HCT116 (cell line): ENCODE data around the gene ABR. TPM values are rescaled to one million over a fixed set of nuclear protein-coding genes. Genes with fewer than 3 reads are reported as not detected.
"Not testable (repeated sequence)": the region's sequence is repeated elsewhere in the genome, so short reads cannot be mapped to it uniquely, and the experiment has no call there.

Experiments
- ATAC-seq: fragments of 200-7000 bp; cut with Tn5 transposase; 2 replicates; pipeline ENCODE4 v1.9.1; 2020; ENCODE audit warnings: mild to moderate bottlenecking, moderate library complexity
- BruUV-seq: library from RNA; stranded (reverse); fragments of 400-500 nt; replicated peaks from 2 replicates; lab custom pipeline; 2021; lab: Mats Ljungman, UMichigan
- CTCF ChIA-PET: fragments of 300-600 bp; sonication (Branson Sonifier 250); formaldehyde crosslinking; loops from one replicate; lab custom pipeline; 2021; ENCODE audit warnings: antibody characterized with exemption; lab: Charles Lee
- POLR2A ChIA-PET: fragments of 300-600, 350-600 bp; sonication (Branson Sonifier 250); formaldehyde crosslinking; loops from one replicate; lab custom pipeline; 2021; ENCODE audit warnings: antibody characterized with exemption; lab: Charles Lee
- RAD21 ChIA-PET, 2 experiments: fragments of 300-600 bp; sonication (Branson Sonifier 250); formaldehyde crosslinking; loops; one replicate each; lab custom pipeline; 2023; ENCODE audit warnings: low total read pairs in 2 of 2; ENCODE audit not compliant: uncharacterized antibody in 2 of 2, unreplicated experiment in 2 of 2, low non-redundant PET in 1 of 2; lab: Charles Lee
- DNase-seq: peaks from one replicate; pipeline ENCODE4 v3.0.0-alpha.2; 2010; ENCODE audit warnings: low read depth, low spot score
- H2AFZ ChIP-seq: fragments of 200-600 bp; shearing (Covaris generic), sonication (generic); 2 replicates; pipeline ENCODE4 v1.6.1; 2017; ENCODE audit warnings: low read depth, mixed run types, mixed read lengths, antibody characterized with exemption, low read length; ENCODE audit not compliant: poor library complexity, severe bottlenecking
- H3K27ac ChIP-seq: 2 replicates; pipeline ENCODE4 v1.5.1; 2012; ENCODE audit warnings: low read depth, low read length
- H3K27me3 ChIP-seq: fragments of 200-600 bp; sonication (generic); 2 replicates; pipeline ENCODE4 v1.6.1; 2016; ENCODE audit warnings: mixed run types, low read length, mixed read lengths; ENCODE audit not compliant: insufficient read depth
- H3K36me3 ChIP-seq, 2 experiments: fragments of 200-500 bp in 1 of 2; fragments of 200-600 bp in 1 of 2; sonication (Bioruptor generic) in 1 of 2; sonication (generic) in 1 of 2; 2 replicates each; pipeline versions ENCODE4 v1.5.1 to v1.6.1; 2014 to 2016; ENCODE audit warnings: low read length in 2 of 2, inconsistent platforms in 1 of 2, mixed read lengths in 1 of 2, mixed run types in 1 of 2; ENCODE audit not compliant: insufficient read depth in 2 of 2, control insufficient read depth in 1 of 2
- H3K4me1 ChIP-seq, 2 experiments: fragments of 200-600 bp in 1 of 2; sonication (generic) in 1 of 2; 2 replicates each; pipeline versions ENCODE4 v1.5.1 to v1.6.1; 2012 to 2017; ENCODE audit warnings: low read length in 2 of 2, inconsistent platforms in 1 of 2, mild to moderate bottlenecking in 1 of 2, mixed read lengths in 1 of 2, mixed run types in 1 of 2, moderate library complexity in 1 of 2; ENCODE audit not compliant: insufficient read depth in 2 of 2, control insufficient read depth in 1 of 2
- H3K4me2 ChIP-seq: fragments of 200-600 bp; sonication (generic); 2 replicates; pipeline ENCODE4 v1.6.1; 2017; ENCODE audit warnings: mixed run types, low read length, mixed read lengths
- H3K4me3 ChIP-seq, 2 experiments: fragments of 200-600 bp in 1 of 2; sonication (generic) in 1 of 2; replicated peaks in 1 of 2; 2 replicates each; pipeline ENCODE4 v1.5.1; 2011 to 2016; ENCODE audit warnings: low read length in 2 of 2, control low read depth in 1 of 2, low read depth in 1 of 2, mild to moderate bottlenecking in 1 of 2, mixed read lengths in 1 of 2, mixed run types in 1 of 2
- H3K79me2 ChIP-seq: fragments of 200-600 bp; sonication (generic); 2 replicates; pipeline ENCODE4 v1.6.1; 2017; ENCODE audit warnings: mild to moderate bottlenecking, mixed run types, low read length, moderate library complexity, mixed read lengths; ENCODE audit not compliant: insufficient read depth
- H3K9ac ChIP-seq: fragments of 200-600 bp; sonication (generic); 2 replicates; pipeline ENCODE4 v1.6.1; 2016; ENCODE audit warnings: low read length, mixed read lengths
- H3K9me2 ChIP-seq: fragments of 200-600 bp; sonication (generic), shearing (Covaris generic); 2 replicates; pipeline ENCODE4 v1.6.1; 2017; ENCODE audit warnings: mixed run types, mild to moderate bottlenecking, moderate library complexity; ENCODE audit not compliant: insufficient read depth
- H3K9me3 ChIP-seq, 2 experiments: fragments of 200-500 bp in 1 of 2; fragments of 200-600 bp in 1 of 2; sonication (Bioruptor generic) in 1 of 2; sonication (generic) in 1 of 2; 2 replicates each; pipeline ENCODE4 v1.6.1; 2014 to 2017; ENCODE audit warnings: low read length in 2 of 2, mixed read lengths in 2 of 2, inconsistent platforms in 1 of 2, low read depth in 1 of 2, mild to moderate bottlenecking in 1 of 2, mixed run types in 1 of 2, moderate library complexity in 1 of 2; ENCODE audit not compliant: control insufficient read depth in 1 of 2, insufficient read depth in 1 of 2
- H4K20me1 ChIP-seq: fragments of 200-600 bp; sonication (generic), shearing (Covaris generic); 2 replicates; pipeline ENCODE4 v1.6.1; 2017; ENCODE audit warnings: mixed run types, mild to moderate bottlenecking, moderate library complexity; ENCODE audit not compliant: insufficient read depth
- CBX3 ChIP-seq: IDR thresholded peaks from 2 replicates; pipeline ENCODE4 v1.6.1; 2012; ENCODE audit warnings: low read depth
- CEBPB ChIP-seq: IDR thresholded peaks from 2 replicates; pipeline ENCODE4 v1.6.1; 2012; ENCODE audit warnings: low read depth
- EZH2 ChIP-seq: fragments of 200-600 bp; sonication (generic); IDR thresholded peaks from 2 replicates; pipeline ENCODE4 v1.6.1; 2017; ENCODE audit warnings: antibody characterized with exemption, mixed run types
- EZH2phosphoT487 ChIP-seq: fragments of 200-600 bp; IDR thresholded peaks from 2 replicates; pipeline ENCODE4 v1.6.1; 2018; ENCODE audit warnings: antibody characterized with exemption, borderline replicate concordance
- FOSL1 ChIP-seq: IDR thresholded peaks from 2 replicates; pipeline ENCODE4 v1.6.1; 2012; ENCODE audit warnings: low read depth
- JUND ChIP-seq: IDR thresholded peaks from 2 replicates; pipeline ENCODE4 v1.6.1; 2012
- POLR2A ChIP-seq: IDR thresholded peaks from 2 replicates; pipeline ENCODE4 v1.7.0; 2011; ENCODE audit warnings: borderline replicate concordance; ENCODE audit not compliant: insufficient read depth, insufficient read length; ENCODE audit errors: extremely low read depth
- POLR2AphosphoS5 ChIP-seq: IDR thresholded peaks from 2 replicates; pipeline ENCODE4 v1.6.1; 2011; ENCODE audit warnings: mild to moderate bottlenecking, low read depth, low read length, moderate library complexity
- RAD21 ChIP-seq: IDR thresholded peaks from 2 replicates; pipeline ENCODE4 v1.6.1; 2012; ENCODE audit warnings: low read depth, mild to moderate bottlenecking
- SIN3A ChIP-seq: IDR thresholded peaks from 2 replicates; pipeline ENCODE4 v1.6.1; 2012; ENCODE audit warnings: low read depth
- ZNF274 ChIP-seq: fragments of 200-500 bp; sonication (Bioruptor generic); IDR thresholded peaks from 2 replicates; pipeline ENCODE4 v1.6.1; 2014; ENCODE audit warnings: mild to moderate bottlenecking, low read depth, low read length, inconsistent platforms
- intact Hi-C: fragments of 100-400 bp; cut with micrococcal nuclease; formaldehyde crosslinking; loops from 2 replicates; pipeline ENCODE4 v1.10.0; 2022
- total RNA-seq: library from RNA; stranded (reverse); gene quantifications from one replicate; pipeline ENCODE4 v1.2.1, GENCODE V29; 2021; ENCODE audit not compliant: unreplicated experiment
- TF ChIP-seq, protein P1 (sequence below), 3 experiments: fragments of 200-600 bp in 1 of 3; sonication (generic) in 1 of 3; IDR thresholded peaks in 2 of 3; conservative IDR thresholded peaks in 1 of 3; 2 replicates each; pipeline ENCODE4 v1.5.1; 2012 to 2017; ENCODE audit warnings: low read depth in 2 of 3, low read length in 2 of 3, antibody characterized with exemption in 1 of 3, borderline replicate concordance in 1 of 3, control low read depth in 1 of 3, mild to moderate bottlenecking in 1 of 3, mixed read lengths in 1 of 3, mixed run types in 1 of 3, moderate library complexity in 1 of 3; ENCODE audit not compliant: insufficient read depth in 1 of 3
- TF ChIP-seq, protein P2 (sequence below): IDR thresholded peaks from 2 replicates; pipeline ENCODE4 v1.6.1; 2012
- TF ChIP-seq, protein P3 (sequence below): IDR thresholded peaks from 2 replicates; pipeline ENCODE4 v1.6.1; 2012

ABR gene
- total RNA-seq, 1 experiment from 2014 or later, result 58.5 TPM

GRCh38 chr17:996554-997344, 183.0 kb downstream of the ABR start, which contains the start of gene TIMM22 (continued):
- TF ChIP-seq CEBPB (no peak), ZNF274 (no peak), EZH2 (no peak), CBX3 (peak; percentile 98), JUND (no peak), FOSL1 (no peak), RAD21 (peak; percentile 98)

- CTCF ChIA-PET, result interaction anchor here (1.9 to 2.1 kb wide), 2 partner anchors 63 to 583 kb away, joined by 10 to 11 read pairs; no protein-coding TSS in a partner anchor
- H2AFZ ChIP-seq, DNase-seq, RAD21 ChIA-PET, H3K4me3 ChIP-seq, BruUV-seq, H3K9me3 ChIP-seq, H3K9ac ChIP-seq, POLR2A ChIA-PET, H3K9me2 ChIP-seq, ATAC-seq, H3K4me2 ChIP-seq, H3K27me3 ChIP-seq, H4K20me1 ChIP-seq, H3K27ac ChIP-seq, H3K36me3 ChIP-seq: not testable (repeated sequence)
- peaks cover 29% of the 10 kb centered on the region for H3K79me2 ChIP-seq
- peaks cover 8 to 19% of the 10 kb centered on the region in 2 experiments; a peak in 3 of 4 replicates for H3K4me1 ChIP-seq
- intact Hi-C loops, result loop anchor here (5.0 kb wide), 2 partner anchors 583 to 853 kb away; a partner anchor contains a TSS
Measured at GRCh38 chr17:995324-995723, 184.5 kb downstream of the ABR start.

DNA sequence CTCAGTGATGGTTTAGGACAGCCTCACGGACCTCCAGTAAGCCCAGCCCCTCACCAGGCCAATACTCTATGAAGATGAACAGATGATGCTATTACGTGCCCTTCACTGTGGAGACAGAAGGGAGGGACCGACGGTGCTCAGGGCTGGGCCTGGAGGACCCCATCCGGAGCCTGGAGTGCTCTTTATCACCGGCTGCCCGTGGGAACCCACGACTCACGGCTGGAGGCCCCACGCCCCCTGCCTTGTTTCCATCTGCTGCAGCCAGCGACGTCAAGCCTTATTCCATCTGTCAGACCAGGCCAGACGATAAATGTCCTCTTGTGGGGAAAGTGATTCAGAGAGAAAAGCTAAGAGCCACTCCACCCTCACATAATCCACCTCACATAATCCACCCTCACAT, 186.8 kb downstream of the ABR start:
- BruUV-seq, result no TSS peak
- H3K9me3 ChIP-seq, result peaks cover 0 to 7% of the 10 kb centered on the region in 2 experiments; a peak in 1 of 4 replicates
- ChIA-PET RAD21 (no interaction called here), POLR2A (no interaction called here), CTCF (no interaction called here)
- intact Hi-C loops, result no loop called here
- H3K4me2 ChIP-seq, result no peak overlapping the region
- no peak for DNase-seq
- H3K27me3 ChIP-seq, result no peaks in the 10 kb centered on the region
- ATAC-seq, result no peak
- peaks cover under 1 to 10% of the 10 kb centered on the region in 2 experiments; a peak in 3 of 4 replicates for H3K4me1 ChIP-seq
- peaks cover 10% of the 10 kb centered on the region for H3K79me2 ChIP-seq
- H3K27ac ChIP-seq, result no peak overlapping the region
- no peaks in the 10 kb centered on the region for H3K36me3 ChIP-seq
- no peak overlapping the region for H3K9ac ChIP-seq
- H4K20me1 ChIP-seq, result no peaks in the 10 kb centered on the region
- H2AFZ ChIP-seq, result no peak overlapping the region
- no peak overlapping the region for H3K4me3 ChIP-seq
- no peaks in the 10 kb centered on the region for H3K9me2 ChIP-seq
- TF ChIP-seq SIN3A, result no peak
- TF ChIP-seq, protein P1, sequence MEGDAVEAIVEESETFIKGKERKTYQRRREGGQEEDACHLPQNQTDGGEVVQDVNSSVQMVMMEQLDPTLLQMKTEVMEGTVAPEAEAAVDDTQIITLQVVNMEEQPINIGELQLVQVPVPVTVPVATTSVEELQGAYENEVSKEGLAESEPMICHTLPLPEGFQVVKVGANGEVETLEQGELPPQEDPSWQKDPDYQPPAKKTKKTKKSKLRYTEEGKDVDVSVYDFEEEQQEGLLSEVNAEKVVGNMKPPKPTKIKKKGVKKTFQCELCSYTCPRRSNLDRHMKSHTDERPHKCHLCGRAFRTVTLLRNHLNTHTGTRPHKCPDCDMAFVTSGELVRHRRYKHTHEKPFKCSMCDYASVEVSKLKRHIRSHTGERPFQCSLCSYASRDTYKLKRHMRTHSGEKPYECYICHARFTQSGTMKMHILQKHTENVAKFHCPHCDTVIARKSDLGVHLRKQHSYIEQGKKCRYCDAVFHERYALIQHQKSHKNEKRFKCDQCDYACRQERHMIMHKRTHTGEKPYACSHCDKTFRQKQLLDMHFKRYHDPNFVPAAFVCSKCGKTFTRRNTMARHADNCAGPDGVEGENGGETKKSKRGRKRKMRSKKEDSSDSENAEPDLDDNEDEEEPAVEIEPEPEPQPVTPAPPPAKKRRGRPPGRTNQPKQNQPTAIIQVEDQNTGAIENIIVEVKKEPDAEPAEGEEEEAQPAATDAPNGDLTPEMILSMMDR (IDR thresholded peaks at IDR 0.05 in 2 of 3, conservative IDR thresholded peaks at IDR 0.05 in 1 of 3; ENCODE audit: borderline replicate concordance in 1 of 3, insufficient read depth in 1 of 3, low read depth in 2 of 3, low read length in 2 of 3), result no peak
- TF ChIP-seq POLR2AphosphoS5, result no peak
- TF ChIP-seq POLR2A, result no peak
- TF ChIP-seq CEBPB, result no peak
- TF ChIP-seq EZH2phosphoT487, result no peak
- TF ChIP-seq, protein P2, sequence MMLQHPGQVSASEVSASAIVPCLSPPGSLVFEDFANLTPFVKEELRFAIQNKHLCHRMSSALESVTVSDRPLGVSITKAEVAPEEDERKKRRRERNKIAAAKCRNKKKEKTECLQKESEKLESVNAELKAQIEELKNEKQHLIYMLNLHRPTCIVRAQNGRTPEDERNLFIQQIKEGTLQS, result no peak
- TF ChIP-seq CBX3, result no peak
- TF ChIP-seq, protein P3, sequence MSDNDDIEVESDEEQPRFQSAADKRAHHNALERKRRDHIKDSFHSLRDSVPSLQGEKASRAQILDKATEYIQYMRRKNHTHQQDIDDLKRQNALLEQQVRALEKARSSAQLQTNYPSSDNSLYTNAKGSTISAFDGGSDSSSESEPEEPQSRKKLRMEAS, result no peak
- no peak for TF ChIP-seq FOSL1
